NT2/D1 (cell line): Measurements from ENCODE around the gene SLCO3A1.

Source experiments
- DNase-seq: peaks from one replicate; pipeline ENCODE4 v3.0.0-alpha.2; 2011; ENCODE audit warnings: low read depth, low spot score
- H3K27me3 ChIP-seq: 2 replicates; pipeline ENCODE4 v1.6.0; 2011; ENCODE audit warnings: mild to moderate bottlenecking; ENCODE audit not compliant: insufficient read length, insufficient read depth
- H3K36me3 ChIP-seq: 2 replicates; pipeline ENCODE4 v1.6.1; 2011; ENCODE audit warnings: mild to moderate bottlenecking, low read length, mixed read lengths; ENCODE audit not compliant: insufficient read depth, insufficient read length
- H3K4me1 ChIP-seq: 2 replicates; pipeline ENCODE4 v1.5.1; 2011; ENCODE audit not compliant: insufficient read depth, insufficient read length
- H3K4me3 ChIP-seq: 2 replicates; pipeline ENCODE4 v1.5.1; 2011; ENCODE audit warnings: low read depth; ENCODE audit not compliant: insufficient read length
- H3K9ac ChIP-seq: 2 replicates; pipeline ENCODE4 v1.6.0; 2011; ENCODE audit warnings: low read depth; ENCODE audit not compliant: insufficient read length
- H3K9me3 ChIP-seq: 2 replicates; pipeline ENCODE4 v1.5.1; 2011; ENCODE audit warnings: mild to moderate bottlenecking, low read length; ENCODE audit not compliant: insufficient read depth
- SUZ12 ChIP-seq: IDR thresholded peaks from 2 replicates; pipeline ENCODE4 v1.6.1; 2011; ENCODE audit not compliant: insufficient read length, insufficient read depth; ENCODE audit errors: extremely low read depth
- YY1 ChIP-seq: IDR thresholded peaks from 2 replicates; pipeline ENCODE4 v1.6.1; 2011; ENCODE audit not compliant: insufficient read length, insufficient read depth
- ZNF274 ChIP-seq: IDR thresholded peaks from 2 replicates; pipeline ENCODE4 v1.6.1; 2011; ENCODE audit warnings: mild to moderate bottlenecking, low read depth, low read length

Gene SLCO3A1

GRCh38 chr15:91873138-91873536 is 19.6 kb downstream of the SLCO3A1 start:
- no peak for DNase-seq
- H3K4me3 ChIP-seq, result no peak overlapping the region
- TF ChIP-seq YY1 (no peak), ZNF274 (no peak), SUZ12 (no peak)
- H3K9me3 ChIP-seq, result no peaks in the 10 kb centered on the region
- H3K9ac ChIP-seq, result no peak overlapping the region
- no peaks in the 10 kb centered on the region for H3K36me3 ChIP-seq
- no peaks in the 10 kb centered on the region for H3K27me3 ChIP-seq
- H3K4me1 ChIP-seq, result no peaks in the 10 kb centered on the region

- Histone ChIP-seq H3K9me3 (no peaks in the 10 kb centered on the region), H3K9ac (no peak overlapping the region), H3K4me1 (no peaks in the 10 kb centered on the region), H3K36me3 (no peaks in the 10 kb centered on the region), H3K4me3 (no peak overlapping the region), H3K27me3 (no peaks in the 10 kb centered on the region)
- DNase-seq, result no peak
- TF ChIP-seq SUZ12, result no peak
- no peak for TF ChIP-seq YY1
- TF ChIP-seq ZNF274, result no peak
Measured at GRCh38 chr15:91874171-91874570, 20.7 kb downstream of the SLCO3A1 start.

- Histone ChIP-seq H3K36me3 (no peaks in the 10 kb centered on the region), H3K27me3 (no peaks in the 10 kb centered on the region), H3K4me3 (no peak overlapping the region), H3K9me3 (no peaks in the 10 kb centered on the region), H3K4me1 (no peaks in the 10 kb centered on the region), H3K9ac (no peak overlapping the region)
- DNase-seq, result no peak
- TF ChIP-seq YY1 (no peak), ZNF274 (no peak), SUZ12 (no peak)
Measured at GRCh38 chr15:91874992-91875660, 21.6 kb downstream of the SLCO3A1 start.

- Histone ChIP-seq H3K4me1 (no peaks in the 10 kb centered on the region), H3K27me3 (no peaks in the 10 kb centered on the region), H3K9ac (no peak overlapping the region), H3K36me3 (no peaks in the 10 kb centered on the region), H3K9me3 (no peaks in the 10 kb centered on the region), H3K4me3 (no peak overlapping the region)
- TF ChIP-seq ZNF274 (no peak), SUZ12 (no peak), YY1 (no peak)
- no peak for DNase-seq
Measured at GRCh38 chr15:91876187-91876586, 22.7 kb downstream of the SLCO3A1 start.

- H3K4me3 ChIP-seq, result no peak overlapping the region
- H3K4me1 ChIP-seq, result peaks cover 5% of the 10 kb centered on the region
- H3K36me3 ChIP-seq, result no peaks in the 10 kb centered on the region
- TF ChIP-seq ZNF274 (no peak), YY1 (no peak), SUZ12 (no peak)
- H3K27me3 ChIP-seq, result no peaks in the 10 kb centered on the region
- no peak overlapping the region for H3K9ac ChIP-seq
- no peak for DNase-seq
- H3K9me3 ChIP-seq, result no peaks in the 10 kb centered on the region
Measured at GRCh38 chr15:91878319-91878870, 24.9 kb downstream of the SLCO3A1 start.

GRCh38 chr15:91879158-91879557 is 25.6 kb downstream of the SLCO3A1 start:
- H3K36me3 ChIP-seq, result no peaks in the 10 kb centered on the region
- H3K4me3 ChIP-seq, result no peak overlapping the region
- H3K4me1 ChIP-seq, result peaks cover 7% of the 10 kb centered on the region
- TF ChIP-seq YY1 (no peak), ZNF274 (no peak), SUZ12 (no peak)
- no peaks in the 10 kb centered on the region for H3K27me3 ChIP-seq
- no peak overlapping the region for H3K9ac ChIP-seq
- no peak for DNase-seq
- no peaks in the 10 kb centered on the region for H3K9me3 ChIP-seq

- no peaks in the 10 kb centered on the region for H3K9me3 ChIP-seq
- no peak overlapping the region for H3K9ac ChIP-seq
- H3K4me1 ChIP-seq, result peaks cover 12% of the 10 kb centered on the region
- no peaks in the 10 kb centered on the region for H3K27me3 ChIP-seq
- DNase-seq, result no peak
- TF ChIP-seq ZNF274, result no peak
- no peak for TF ChIP-seq YY1
- no peak for TF ChIP-seq SUZ12
- no peaks in the 10 kb centered on the region for H3K36me3 ChIP-seq
- no peak overlapping the region for H3K4me3 ChIP-seq
Measured at GRCh38 chr15:91880373-91880772, 26.9 kb downstream of the SLCO3A1 start.

GRCh38 chr15:91881569-91882297 is 28.2 kb downstream of the SLCO3A1 start:
- peak; percentile 35 for DNase-seq
- TF ChIP-seq SUZ12, result no peak
- no peak for TF ChIP-seq YY1
- no peak for TF ChIP-seq ZNF274
- no peaks in the 10 kb centered on the region for H3K9me3 ChIP-seq
- no peaks in the 10 kb centered on the region for H3K36me3 ChIP-seq
- peaks cover 14% of the 10 kb centered on the region for H3K4me1 ChIP-seq
- H3K4me3 ChIP-seq, result no peak overlapping the region
- no peaks in the 10 kb centered on the region for H3K27me3 ChIP-seq
- H3K9ac ChIP-seq, result no peak overlapping the region
